Vagina (tissue), 2 donors: Measurements from ENCODE around the gene KIF24. TPM values are rescaled to one million over a fixed set of nuclear protein-coding genes. Genes with fewer than 3 reads are reported as not detected.
"Not testable (repeated sequence)": the region's sequence is repeated elsewhere in the genome, so short reads cannot be mapped to it uniquely, and the experiment has no call there.

Experiments
- DNase-seq, 2 donors: peaks; one replicate each; pipeline ENCODE4 v3.0.0-alpha.2; 2017; ENCODE audit errors: extremely low spot score in 2 of 2
- H3K27ac ChIP-seq: fragments of 200-600 bp; sonication (generic); one replicate; pipeline ENCODE4 v1.5.1; 2019
- H3K27me3 ChIP-seq: fragments of 200-600 bp; sonication (generic); one replicate; pipeline ENCODE4 v1.5.1; 2019
- H3K36me3 ChIP-seq, 2 donors: fragments of 200-600 bp; sonication (generic); one replicate each; pipeline ENCODE4 v1.5.1; 2017 to 2019
- H3K4me1 ChIP-seq: fragments of 200-600 bp; sonication (generic); one replicate; pipeline ENCODE4 v1.5.1; 2019
- H3K4me3 ChIP-seq, 2 donors: fragments of 200-600 bp; sonication (generic); 1 replicate in 1 of 2; 2 replicates in 1 of 2; pipeline ENCODE4 v1.5.1; 2016 to 2019
- H3K9me3 ChIP-seq: fragments of 200-600 bp; sonication (generic); one replicate; pipeline ENCODE4 v1.5.1; 2019
- POLR2A ChIP-seq, 2 donors: fragments of 450-650 bp; IDR thresholded peaks; one replicate each; pipeline ENCODE4 v1.6.1; 2017; ENCODE audit warnings: antibody characterized with exemption in 2 of 2, mild to moderate bottlenecking in 2 of 2, moderate library complexity in 2 of 2
- POLR2AphosphoS5 ChIP-seq, 2 donors: sonication (generic); formaldehyde crosslinking; IDR thresholded peaks; one replicate each; pipeline ENCODE4 v1.9.0; 2017; ENCODE audit warnings: antibody characterized with exemption in 2 of 2, mild to moderate bottlenecking in 2 of 2, low read depth in 1 of 2; ENCODE audit not compliant: insufficient read depth in 1 of 2
- intact Hi-C: fragments of 100-400 bp; cut with DNase I; formaldehyde crosslinking; loops from one replicate; pipeline ENCODE4 v1.15.1; 2023
- total RNA-seq: library from RNA; depleted of rRNA; stranded (reverse); fragments of >200 nt; gene quantifications from one replicate; pipeline ENCODE4 v1.2.3, GENCODE V29; 2016
- TF ChIP-seq, protein P1 (sequence below), 3 experiments: fragments of 450-650 bp in 2 of 3; fragments of 200-600 bp in 1 of 3; sonication (generic) in 1 of 3; IDR thresholded peaks; one replicate each; pipeline ENCODE4 v1.5.1; 2017 to 2019; ENCODE audit warnings: antibody characterized with exemption in 3 of 3, mild to moderate bottlenecking in 2 of 3, moderate library complexity in 2 of 3

Gene KIF24
- total RNA-seq, 1 donor from 2014 or later, result 0.49 TPM

GRCh38 chr9:34363619-34364351 lies 34.7 kb upstream of the KIF24 start:
- H3K27ac ChIP-seq, result no peak overlapping the region
- intact Hi-C loops, result no loop called here
- DNase-seq, result no peak

DNA sequence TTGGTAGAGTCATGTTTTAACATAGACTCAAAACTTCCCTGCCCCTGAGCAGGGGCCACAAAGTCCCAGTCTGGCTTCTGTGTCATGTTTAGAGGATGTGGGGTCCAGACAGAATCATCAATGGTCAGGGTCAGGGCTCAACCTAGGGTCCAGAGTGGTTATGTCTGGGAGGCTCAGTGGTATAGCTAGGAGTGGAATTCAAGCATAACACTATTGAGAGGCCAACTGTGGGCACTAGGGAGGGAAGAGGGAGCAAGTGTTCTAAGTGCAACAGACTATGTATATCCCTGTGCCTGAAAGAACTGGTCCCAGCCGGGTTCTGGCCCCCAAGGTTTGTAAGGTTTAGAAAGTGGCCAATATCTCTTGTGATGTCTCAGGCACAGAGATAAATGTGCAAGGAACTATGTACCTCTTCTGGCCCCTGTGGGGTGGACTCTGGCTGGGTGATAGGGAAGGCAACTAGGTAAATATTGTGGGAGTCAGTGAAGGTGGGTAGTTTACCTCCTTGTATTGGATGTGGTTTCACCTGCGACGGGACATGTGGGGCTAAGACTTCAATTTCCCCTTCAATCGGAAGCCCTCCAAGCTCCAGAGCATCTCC lies 33.6 kb upstream of the KIF24 start:
- intact Hi-C loops, result no loop called here
- Histone ChIP-seq H3K36me3 (no peaks in the 10 kb centered on the region), H3K27ac (no peak overlapping the region), H3K4me3 (no peak overlapping the region), H3K4me1 (no peaks in the 10 kb centered on the region), H3K27me3 (no peaks in the 10 kb centered on the region), H3K9me3 (no peaks in the 10 kb centered on the region)
- DNase-seq, result no peak
- TF ChIP-seq, protein P1, sequence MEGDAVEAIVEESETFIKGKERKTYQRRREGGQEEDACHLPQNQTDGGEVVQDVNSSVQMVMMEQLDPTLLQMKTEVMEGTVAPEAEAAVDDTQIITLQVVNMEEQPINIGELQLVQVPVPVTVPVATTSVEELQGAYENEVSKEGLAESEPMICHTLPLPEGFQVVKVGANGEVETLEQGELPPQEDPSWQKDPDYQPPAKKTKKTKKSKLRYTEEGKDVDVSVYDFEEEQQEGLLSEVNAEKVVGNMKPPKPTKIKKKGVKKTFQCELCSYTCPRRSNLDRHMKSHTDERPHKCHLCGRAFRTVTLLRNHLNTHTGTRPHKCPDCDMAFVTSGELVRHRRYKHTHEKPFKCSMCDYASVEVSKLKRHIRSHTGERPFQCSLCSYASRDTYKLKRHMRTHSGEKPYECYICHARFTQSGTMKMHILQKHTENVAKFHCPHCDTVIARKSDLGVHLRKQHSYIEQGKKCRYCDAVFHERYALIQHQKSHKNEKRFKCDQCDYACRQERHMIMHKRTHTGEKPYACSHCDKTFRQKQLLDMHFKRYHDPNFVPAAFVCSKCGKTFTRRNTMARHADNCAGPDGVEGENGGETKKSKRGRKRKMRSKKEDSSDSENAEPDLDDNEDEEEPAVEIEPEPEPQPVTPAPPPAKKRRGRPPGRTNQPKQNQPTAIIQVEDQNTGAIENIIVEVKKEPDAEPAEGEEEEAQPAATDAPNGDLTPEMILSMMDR (IDR thresholded peaks at IDR 0.05), result no peak
- no peak for TF ChIP-seq POLR2AphosphoS5 (IDR thresholded peaks at IDR 0.05; ENCODE audit: insufficient read depth in 1 of 2, low read depth in 1 of 2)
- TF ChIP-seq POLR2A (IDR thresholded peaks at IDR 0.05), result no peak

More at GRCh38 chr9:34363619-34364351, 34.7 kb upstream of the KIF24 start:
- Histone ChIP-seq H3K9me3 (no peaks in the 10 kb centered on the region), H3K36me3 (no peaks in the 10 kb centered on the region), H3K4me3 (no peak overlapping the region), H3K4me1 (no peaks in the 10 kb centered on the region), H3K27me3 (no peaks in the 10 kb centered on the region)
- no peak for TF ChIP-seq POLR2AphosphoS5 (IDR thresholded peaks at IDR 0.05; ENCODE audit: insufficient read depth in 1 of 2, low read depth in 1 of 2)
- no peak for TF ChIP-seq POLR2A (IDR thresholded peaks at IDR 0.05)
- TF ChIP-seq, protein P1 (IDR thresholded peaks at IDR 0.05), result no peak

- H3K4me3 ChIP-seq, intact Hi-C loops, DNase-seq, H3K36me3 ChIP-seq, H3K27me3 ChIP-seq, H3K9me3 ChIP-seq, H3K27ac ChIP-seq, H3K4me1 ChIP-seq: not testable (repeated sequence)
Measured at GRCh38 chr9:34352957-34353356, 23.9 kb upstream of the KIF24 start.

DNA sequence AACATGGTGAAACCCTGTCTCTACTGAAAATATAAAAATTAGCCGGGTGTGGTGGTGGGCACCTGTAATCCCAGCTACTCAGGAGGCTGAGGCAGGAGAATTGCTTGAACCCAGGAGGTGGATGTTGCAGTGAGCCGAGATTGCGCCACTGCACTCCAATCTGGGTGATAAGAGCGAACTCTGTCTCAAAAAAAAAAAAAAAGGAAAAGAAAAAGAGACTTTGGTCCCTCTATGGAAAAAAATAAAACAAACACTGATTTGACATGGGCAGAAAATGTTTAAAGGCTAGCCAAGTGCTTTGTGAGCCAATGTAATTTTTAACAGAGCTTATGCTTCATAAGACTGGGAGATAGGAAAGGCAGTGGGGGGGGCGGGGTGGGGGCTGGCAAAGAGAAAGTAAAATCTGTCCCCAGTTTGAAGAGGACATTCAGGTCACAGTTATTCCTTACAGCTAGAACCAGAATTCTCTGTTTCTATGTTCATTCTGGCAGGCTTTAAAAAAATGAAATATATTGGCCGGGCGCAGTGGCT lies 23.1 kb upstream of the KIF24 start:
- H3K27ac ChIP-seq, H3K4me3 ChIP-seq, DNase-seq, H3K4me1 ChIP-seq, intact Hi-C loops, H3K36me3 ChIP-seq, H3K9me3 ChIP-seq, H3K27me3 ChIP-seq: not testable (repeated sequence)

GRCh38 chr9:34349324-34349723 lies 20.3 kb upstream of the KIF24 start:
- H3K4me3 ChIP-seq, result no peak overlapping the region
- H3K27me3 ChIP-seq, result no peaks in the 10 kb centered on the region
- no peaks in the 10 kb centered on the region for H3K4me1 ChIP-seq
- intact Hi-C loops, result no loop called here
- no peaks in the 10 kb centered on the region for H3K9me3 ChIP-seq
- no peak for TF ChIP-seq POLR2A (IDR thresholded peaks at IDR 0.05)
- TF ChIP-seq POLR2AphosphoS5 (IDR thresholded peaks at IDR 0.05; ENCODE audit: insufficient read depth in 1 of 2, low read depth in 1 of 2), result no peak
- TF ChIP-seq, protein P1 (IDR thresholded peaks at IDR 0.05), result no peak
- no peaks in the 10 kb centered on the region for H3K36me3 ChIP-seq
- DNase-seq, result no peak
- H3K27ac ChIP-seq, result no peak overlapping the region

DNA sequence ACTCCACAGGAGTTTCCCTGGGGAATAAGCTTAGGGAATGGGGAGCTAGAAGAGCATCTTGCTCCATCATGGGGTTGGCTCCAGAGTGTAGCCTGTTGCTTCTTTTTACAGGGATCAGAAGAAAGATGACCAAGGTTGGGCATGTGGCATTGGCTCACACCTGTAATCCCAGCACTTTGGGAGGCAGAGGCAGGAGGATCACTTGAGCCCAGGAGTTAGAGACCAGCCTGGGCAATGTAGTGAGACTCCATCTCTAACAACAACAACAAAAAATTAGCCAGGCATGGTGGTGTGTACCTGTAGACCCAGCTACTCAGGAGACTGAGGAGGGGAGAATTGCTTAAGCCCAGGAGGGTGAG lies 18.7 kb upstream of the KIF24 start:
- intact Hi-C loops, result no loop called here
- H3K27me3 ChIP-seq, result no peaks in the 10 kb centered on the region
- H3K4me1 ChIP-seq, result no peaks in the 10 kb centered on the region
- no peaks in the 10 kb centered on the region for H3K9me3 ChIP-seq
- no peaks in the 10 kb centered on the region for H3K36me3 ChIP-seq
- DNase-seq, result no peak
- TF ChIP-seq, protein P1 (IDR thresholded peaks at IDR 0.05), result no peak
- TF ChIP-seq POLR2A (IDR thresholded peaks at IDR 0.05) (no peak), POLR2AphosphoS5 (IDR thresholded peaks at IDR 0.05; ENCODE audit: insufficient read depth in 1 of 2, low read depth in 1 of 2) (no peak)
- H3K27ac ChIP-seq, result no peak overlapping the region
- no peak overlapping the region for H3K4me3 ChIP-seq
